MV-4-11 (cell line): ENCODE data around the gene SF3A2.
A peak's percentile ranks its signal among the peaks of the same experiment; 100 is the strongest.
"Not testable (repeated sequence)": the region's sequence is repeated elsewhere in the genome, so short reads cannot be mapped to it uniquely, and the experiment has no call there.

Source experiments
- DNase-seq: peaks from one replicate; lab custom pipeline; 2025; lab: John Stamatoyannopoulos, UW

The SF3A2 gene

GRCh38 chr19:2236314-2237050, at the start of gene SF3A2, which contains the start of gene PLEKHJ1:
TSS of gene SF3A2 (plus strand) at chr19:2236824. CDS start at chr19:2243419, 6,595 bp downstream.
TSS of gene PLEKHJ1 (minus strand) at chr19:2236329. CDS start at chr19:2236248, 81 bp downstream.
- DNase-seq: peak; percentile 98

GRCh38 chr19:2187159-2187558, 49.5 kb upstream of the SF3A2 start:
- DNase-seq: no peak

DNA sequence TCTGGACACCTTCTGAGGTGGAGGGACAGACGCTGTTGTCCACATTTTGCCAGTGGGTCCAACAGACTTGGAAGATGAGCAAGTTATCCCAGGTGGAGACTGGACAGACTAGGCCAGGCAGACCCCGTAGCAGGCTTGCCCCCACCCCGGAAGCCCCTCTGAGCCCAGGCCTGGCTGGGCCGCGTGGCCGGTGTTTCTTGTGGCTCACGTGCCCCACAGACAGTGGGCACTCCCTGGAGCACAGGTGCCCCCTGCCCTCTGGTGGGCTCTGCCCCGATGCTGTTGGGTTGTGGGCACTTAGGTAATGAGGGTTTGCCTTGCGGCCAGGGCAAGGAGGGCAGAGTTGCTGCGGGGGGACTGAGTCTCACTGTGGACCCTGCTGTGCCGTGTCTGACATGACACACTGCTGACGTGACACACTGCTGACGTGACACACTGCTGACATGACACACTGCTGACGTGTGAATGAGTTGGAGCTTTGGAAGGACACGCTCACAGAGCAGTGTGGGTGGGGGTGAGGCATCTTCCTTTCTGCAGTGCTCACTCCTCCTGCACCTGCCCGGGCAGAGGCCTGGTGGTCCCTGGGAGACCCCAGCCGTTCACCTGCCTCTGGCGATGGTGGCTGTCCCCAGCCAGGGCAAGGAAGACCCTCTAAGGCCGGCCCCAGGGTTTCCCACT, 47.8 kb upstream of the SF3A2 start:
- no peak for DNase-seq

DNA sequence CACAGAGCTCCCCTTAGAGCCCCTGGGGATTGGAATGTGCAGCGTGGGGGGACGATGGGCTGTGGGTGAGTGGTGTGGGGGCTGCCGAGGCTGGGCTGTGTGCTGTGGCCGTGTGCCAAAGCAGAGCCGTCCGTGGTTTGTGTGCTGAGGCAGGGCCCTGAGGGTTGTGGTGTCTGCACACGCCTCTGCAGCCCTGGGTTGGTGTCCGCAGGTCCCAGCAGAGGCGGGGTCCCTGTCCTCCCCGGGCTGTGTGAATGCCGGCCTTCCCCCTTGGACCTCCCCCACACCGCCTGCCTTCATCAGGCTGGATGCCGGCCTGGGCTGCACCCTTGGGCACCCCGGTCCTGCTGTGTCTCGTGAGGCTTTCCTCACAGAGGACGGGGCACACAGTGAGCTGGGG, 46.7 kb upstream of the SF3A2 start:
- DNase-seq: no peak

DNA sequence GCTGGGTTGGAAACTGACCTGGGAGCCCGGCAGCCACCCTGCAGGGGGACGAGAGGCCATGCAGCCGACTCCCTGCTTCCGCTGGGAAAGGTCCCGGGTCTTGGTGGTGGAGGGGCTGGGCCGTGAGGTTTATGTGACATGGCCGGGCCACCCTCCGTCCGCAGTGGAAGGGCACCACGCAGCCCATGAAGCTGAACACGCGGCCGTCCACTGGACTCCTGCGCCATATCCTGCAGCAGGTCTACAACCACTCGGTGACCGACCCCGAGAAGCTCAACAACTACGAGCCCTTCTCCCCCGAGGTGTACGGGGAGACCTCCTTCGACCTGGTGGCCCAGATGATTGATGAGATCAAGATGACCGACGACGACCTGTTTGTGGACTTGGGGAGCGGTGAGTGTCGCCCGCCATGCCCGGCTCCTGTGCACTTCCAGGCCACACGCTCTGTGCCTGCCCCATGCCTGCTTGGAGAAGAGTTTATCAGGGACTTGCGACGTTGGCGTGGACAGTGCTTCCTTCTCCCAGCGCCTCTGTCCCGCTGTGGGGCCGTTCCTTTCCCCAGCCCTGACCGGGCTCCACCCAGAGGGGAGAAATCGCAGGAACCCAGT, 45.7 kb upstream of the SF3A2 start:
- no peak for DNase-seq

GRCh38 chr19:2191456-2192310, 44.9 kb upstream of the SF3A2 start:
- DNase-seq: no peak

DNA sequence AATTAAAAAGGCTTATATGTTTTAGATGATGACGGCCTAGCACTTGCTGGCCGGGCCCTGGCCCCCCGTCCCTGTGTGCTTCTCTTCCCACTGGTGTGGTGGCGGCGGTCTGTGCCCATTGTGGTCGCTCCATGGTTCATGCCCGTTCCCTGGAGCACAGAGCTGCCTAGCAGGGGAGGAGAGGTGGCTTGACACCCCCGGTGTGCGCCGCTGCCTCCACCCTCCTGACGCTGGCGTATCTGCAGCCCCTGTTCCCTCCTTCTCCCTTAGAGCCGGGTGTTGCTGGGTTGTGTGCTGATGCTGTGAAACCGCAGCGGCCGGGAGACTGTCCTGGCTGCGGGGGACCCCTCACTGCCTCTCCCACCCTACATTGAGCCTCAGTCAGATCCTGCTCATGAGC, 43.8 kb upstream of the SF3A2 start:
- DNase-seq: no peak

- DNase-seq: no peak
Observed at GRCh38 chr19:2193807-2194206, 42.8 kb upstream of the SF3A2 start.

GRCh38 chr19:2194513-2195078, 42.0 kb upstream of the SF3A2 start:
- DNase-seq: no peak

GRCh38 chr19:2195361-2195760, 41.3 kb upstream of the SF3A2 start:
- no peak for DNase-seq

- DNase-seq: no peak
Observed at GRCh38 chr19:2195914-2196313, 40.7 kb upstream of the SF3A2 start.

DNA sequence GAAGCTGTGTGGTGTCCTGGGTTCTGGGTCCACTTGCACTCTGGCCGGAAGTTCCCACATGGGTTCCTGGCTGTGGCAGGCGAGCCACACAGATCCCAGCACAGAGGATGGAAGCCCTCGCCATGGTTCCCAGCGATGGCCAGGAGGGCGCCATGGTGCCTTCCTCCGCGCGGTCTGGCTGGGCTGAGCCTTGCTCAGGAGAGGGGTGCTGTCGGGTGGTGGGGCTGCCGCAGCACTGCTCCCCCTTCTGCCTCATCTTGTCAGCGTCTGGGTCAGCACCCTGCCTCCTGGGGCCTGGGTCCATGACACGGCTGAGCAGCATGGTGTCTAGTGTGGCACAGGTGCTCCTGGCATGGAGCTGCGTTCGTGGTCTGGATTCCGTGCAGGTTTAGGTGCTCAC, 39.4 kb upstream of the SF3A2 start:
- DNase-seq: no peak

GRCh38 chr19:2198317-2198716, 38.3 kb upstream of the SF3A2 start:
- no peak for DNase-seq

GRCh38 chr19:2199215-2199614, 37.4 kb upstream of the SF3A2 start:
- DNase-seq: peak; percentile 42

DNA sequence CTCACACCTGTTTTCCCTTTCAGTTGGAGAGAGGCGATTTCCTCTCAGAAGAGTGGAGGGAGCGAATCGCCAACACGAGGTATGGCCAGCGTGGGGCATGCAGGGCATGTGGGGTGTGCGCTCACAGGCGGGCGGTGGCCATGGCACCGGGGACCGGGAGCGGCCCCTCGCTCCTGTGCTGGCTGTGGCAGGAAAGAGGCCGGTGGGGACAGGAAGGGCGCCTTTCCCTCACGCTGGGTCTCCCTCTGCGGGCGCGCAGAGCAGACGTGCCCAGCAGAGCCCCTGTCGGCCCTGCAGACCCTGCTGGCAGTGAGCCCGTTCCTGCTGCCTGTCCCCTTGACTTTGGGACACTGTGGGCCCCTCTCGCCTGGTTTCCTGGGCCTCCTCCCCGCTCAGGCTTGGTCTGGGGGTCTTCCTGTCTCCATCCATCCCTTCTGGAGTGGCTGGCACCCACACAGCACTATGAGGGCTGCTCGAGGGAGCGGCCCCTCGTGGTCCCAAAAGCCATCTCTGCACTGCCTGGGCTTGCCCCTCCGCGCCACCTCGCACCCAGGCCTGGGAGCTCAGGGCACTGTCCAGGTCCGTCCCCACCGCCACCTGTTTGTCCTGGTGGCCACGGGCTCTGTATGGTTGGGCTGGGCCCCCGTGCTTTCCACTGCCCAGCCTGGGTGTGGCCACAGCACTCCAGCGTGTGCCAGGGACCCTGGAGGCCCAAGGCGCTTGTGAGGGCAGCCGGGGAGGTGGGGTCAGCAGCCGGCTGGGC, 36.6 kb upstream of the SF3A2 start:
- DNase-seq: no peak

DNA sequence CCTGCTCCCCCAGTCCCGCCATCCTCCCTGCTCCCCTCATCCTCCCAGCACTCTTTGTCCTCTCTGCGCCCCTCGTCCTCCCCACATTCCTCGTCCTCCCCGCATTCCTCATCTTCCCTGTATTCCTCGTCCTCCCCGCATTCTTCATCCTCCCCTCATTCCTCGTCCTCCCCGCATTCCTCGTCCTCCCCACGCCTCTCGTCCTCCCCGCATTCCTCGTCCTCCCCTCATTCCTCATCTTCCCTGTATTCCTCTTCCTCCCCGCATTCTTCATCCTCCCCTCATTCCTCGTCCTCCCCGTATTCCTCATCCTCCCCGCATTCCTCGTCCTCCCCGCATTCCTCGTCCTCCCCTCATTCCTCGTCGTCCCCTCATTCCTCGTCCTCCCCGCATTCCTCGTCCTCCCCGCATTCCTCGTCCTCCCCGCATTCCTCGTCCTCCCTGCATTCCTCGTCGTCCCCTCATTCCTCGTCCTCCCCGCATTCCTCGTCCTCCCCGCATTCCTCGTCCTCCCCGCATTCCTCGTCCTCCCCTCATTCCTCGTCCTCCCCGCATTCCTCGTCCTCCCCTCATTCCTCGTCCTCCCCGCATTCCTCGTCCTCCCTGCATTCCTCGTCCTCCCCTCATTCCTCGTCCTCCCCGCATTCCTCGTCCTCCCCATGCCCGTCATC, 35.9 kb upstream of the SF3A2 start:
- DNase-seq: not testable (repeated sequence)

- DNase-seq: no peak
Observed at GRCh38 chr19:2201473-2202148, 35.0 kb upstream of the SF3A2 start.

DNA sequence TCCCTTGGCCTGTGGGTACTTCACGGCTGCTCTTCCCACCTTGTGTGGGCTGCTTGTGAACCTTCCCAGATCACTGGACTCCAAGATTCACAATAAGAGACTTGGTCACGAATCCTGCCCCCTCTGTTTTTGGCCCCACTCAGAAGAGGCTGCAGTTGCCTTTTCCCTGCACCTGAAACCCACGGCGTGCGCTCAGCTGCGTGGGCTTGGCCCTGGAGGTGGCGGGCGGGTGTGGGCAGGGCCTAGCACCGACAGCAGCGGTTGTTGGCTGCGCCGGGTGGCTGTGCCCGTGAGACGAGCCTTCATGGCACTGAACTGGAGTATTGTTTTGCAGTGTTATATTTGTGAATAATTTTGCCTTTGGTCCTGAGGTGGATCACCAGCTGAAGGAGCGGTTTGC, 34.3 kb upstream of the SF3A2 start:
- no peak for DNase-seq

DNA sequence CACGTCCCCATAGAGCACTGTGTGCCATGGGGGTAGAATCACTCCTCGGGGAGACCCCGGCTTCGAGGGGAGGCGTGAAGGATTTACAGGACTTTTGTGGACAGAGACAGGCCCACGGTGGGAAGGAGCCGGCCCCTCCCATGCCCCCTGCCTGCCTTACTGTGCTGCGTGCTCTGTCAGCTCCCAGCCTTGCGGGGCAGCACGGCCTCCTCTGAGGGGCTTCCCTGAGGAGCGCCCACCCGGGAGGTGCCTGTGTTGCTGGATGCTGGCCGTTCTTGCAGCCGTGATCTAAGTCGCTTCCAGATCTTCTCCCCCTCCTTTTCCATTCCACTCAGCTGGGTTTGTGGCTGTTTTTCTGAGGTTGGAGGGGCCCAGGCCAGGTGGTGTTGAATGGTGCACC, 29.6 kb upstream of the SF3A2 start:
- no peak for DNase-seq
